HuH-7.5 (cell line): ENCODE data around the gene UQCRFS1.

ENCODE experiments used
- DNase-seq: peaks from one replicate; pipeline ENCODE4 v3.0.0; 2011; ENCODE audit warnings: low spot score

The UQCRFS1 gene

DNA sequence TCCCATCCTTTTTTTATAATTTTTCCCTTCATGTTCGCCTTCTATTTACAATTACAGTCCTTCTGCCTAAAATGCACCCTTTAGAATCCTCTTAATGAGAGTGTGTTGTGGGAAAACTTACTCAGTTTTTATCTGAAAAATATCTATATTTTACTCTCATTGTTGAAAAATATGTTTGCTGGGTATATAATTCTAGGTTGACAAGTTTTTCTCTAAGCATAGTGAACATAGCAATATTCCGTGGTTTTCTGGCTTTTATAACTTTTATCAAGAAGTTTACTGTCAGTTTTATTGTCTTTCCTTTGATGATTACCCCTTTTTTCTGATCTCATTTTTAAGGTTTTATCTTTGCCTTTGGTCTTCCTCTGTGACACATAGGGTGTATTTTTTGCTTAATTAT lies 57.3 kb downstream of the UQCRFS1 start:
- DNase-seq = no peak
